ENCODE data around the gene PSMC3. TPM values are rescaled to one million over a fixed set of nuclear protein-coding genes. Genes with fewer than 3 reads are reported as not detected.
A peak's percentile ranks its signal among the peaks of the same experiment; 100 is the strongest.

PSMC3 gene
- total and polyA plus RNA-seq, 9 of the 15 experiments (the other 6 are each of a cell fraction or from before 2014, with no cell fraction given): 44.3 to 324 (median 240) TPM

GRCh38 chr11:47393163-47394049 lies 32.8 kb downstream of the PSMC3 start (continued):
- TF ChIP-seq E2F6 (IDR thresholded peaks at IDR 0.05; ENCODE audit: borderline replicate concordance in 1 of 2, extremely low read depth in 1 of 2, insufficient read depth in 1 of 2, insufficient read length in 1 of 2, low read depth in 1 of 2, low read length in 1 of 2, poor library complexity in 1 of 2, severe bottlenecking in 1 of 2) (peak in 1 of 2 experiments; percentile 19), BRD9 (IDR thresholded peaks at IDR 0.05; ENCODE audit: low read depth, partially characterized antibody) (no peak), TRIM25 (IDR thresholded peaks at IDR 0.05; ENCODE audit: borderline replicate concordance) (no peak), E4F1 (CRISPR knock-in tag; IDR thresholded peaks at IDR 0.05; ENCODE audit: borderline replicate concordance) (no peak), ZFP1 (CRISPR knock-in tag; IDR thresholded peaks at IDR 0.05) (no peak), BMI1 (IDR thresholded peaks at IDR 0.05; ENCODE audit: low read length) (no peak), SIN3A (IDR thresholded peaks at IDR 0.05; ENCODE audit: borderline replicate concordance in 2 of 2, control insufficient read depth in 1 of 2, low read depth in 2 of 2, low read length in 2 of 2) (no peak), ZFP36 (IDR thresholded peaks at IDR 0.05; ENCODE audit: low read depth, low read length, partially characterized antibody) (no peak), HNRNPL (IDR thresholded peaks at IDR 0.05; ENCODE audit: low read depth, low read length) (no peak), CBFA2T2 (conservative IDR thresholded peaks at IDR 0.05) (no peak; the same call in 1 of the 2 replicates), ID3 (CRISPR knock-in tag; IDR thresholded peaks at IDR 0.05) (no peak), ID3 (tag; IDR thresholded peaks at IDR 0.05) (0 out of 2 replicates have a peak, but pooled peaks have one; percentile 40), ZNF134 (CRISPR knock-in tag; conservative IDR thresholded peaks at IDR 0.05) (no peak), RBM17 (IDR thresholded peaks at IDR 0.05; ENCODE audit: borderline replicate concordance, low read depth, low read length) (no peak), HMGXB4 (CRISPR knock-in tag; IDR thresholded peaks at IDR 0.05) (no peak), ZNF766 (CRISPR knock-in tag; conservative IDR thresholded peaks at IDR 0.05) (peak; percentile 61; the same call in 1 of the 2 replicates), LCOR (CRISPR knock-in tag; IDR thresholded peaks at IDR 0.05) (no peak), KLF1 (tag; IDR thresholded peaks at IDR 0.05) (no peak)
